Mesenchymal stem cell (in vitro differentiated cells and primary cell): ENCODE measurements around the gene FXYD6.

ENCODE experiments used
- DNase-seq: peaks from one replicate; pipeline ENCODE4 v3.0.0-alpha.2; 2013
- H2AFZ ChIP-seq: one replicate; pipeline ENCODE4 v1.6.1; 2013; ENCODE audit warnings: low read depth, mild to moderate bottlenecking, control low read depth, inconsistent platforms, low read length, moderate library complexity
- H2AK5ac ChIP-seq: 2 replicates; pipeline ENCODE4 v1.6.1; 2013; ENCODE audit warnings: low read length, moderate library complexity, mild to moderate bottlenecking, inconsistent platforms; ENCODE audit not compliant: severe bottlenecking
- H2BK120ac ChIP-seq: one replicate; pipeline ENCODE4 v1.6.1; 2013; ENCODE audit warnings: low read depth, mild to moderate bottlenecking, inconsistent platforms, low read length, moderate library complexity
- H2BK12ac ChIP-seq, 2 experiments: one replicate each; pipeline ENCODE4 v1.6.1; 2013; ENCODE audit warnings: inconsistent platforms in 2 of 2, low read length in 2 of 2, mild to moderate bottlenecking in 2 of 2, moderate library complexity in 2 of 2, control low read depth in 1 of 2
- H2BK15ac ChIP-seq: one replicate; pipeline ENCODE4 v1.6.1; 2013; ENCODE audit warnings: mild to moderate bottlenecking, low read depth, inconsistent platforms; ENCODE audit not compliant: poor library complexity, severe bottlenecking
- H2BK5ac ChIP-seq: 2 replicates; pipeline ENCODE4 v1.6.1; 2013; ENCODE audit warnings: low read depth, mild to moderate bottlenecking, low read length, control low read depth, inconsistent platforms; ENCODE audit not compliant: poor library complexity, severe bottlenecking
- H3K14ac ChIP-seq, 2 experiments: one replicate each; pipeline ENCODE4 v1.6.1; 2013; ENCODE audit warnings: inconsistent platforms in 2 of 2, low read length in 2 of 2, control low read depth in 1 of 2, mild to moderate bottlenecking in 1 of 2, moderate library complexity in 1 of 2
- H3K18ac ChIP-seq, 2 experiments: one replicate each; pipeline ENCODE4 v1.6.1; 2013; ENCODE audit warnings: inconsistent platforms in 2 of 2, low read length in 2 of 2, control low read depth in 1 of 2, low read depth in 1 of 2, mild to moderate bottlenecking in 1 of 2
- H3K23ac ChIP-seq, 2 experiments: one replicate each; pipeline ENCODE4 v1.6.1; 2013; ENCODE audit warnings: inconsistent platforms in 2 of 2, low read length in 2 of 2, mild to moderate bottlenecking in 2 of 2, moderate library complexity in 2 of 2, control low read depth in 1 of 2
- H3K27ac ChIP-seq: 2 replicates; pipeline ENCODE4 v1.5.1; 2013; ENCODE audit warnings: mild to moderate bottlenecking, moderate library complexity, low read length, control low read depth, inconsistent platforms; ENCODE audit not compliant: poor library complexity, severe bottlenecking
- H3K27me3 ChIP-seq, 2 experiments: 2 replicates each; pipeline versions ENCODE4 v1.6.1 to v1.7.0; 2013; ENCODE audit warnings: low read length in 2 of 2, mild to moderate bottlenecking in 2 of 2, moderate library complexity in 2 of 2, control low read depth in 1 of 2, inconsistent platforms in 1 of 2; ENCODE audit not compliant: control insufficient read depth in 1 of 2, insufficient read depth in 1 of 2
- H3K36me3 ChIP-seq, 2 experiments: 2 replicates each; pipeline versions ENCODE4 v1.6.1 to v1.7.0; 2013; ENCODE audit warnings: low read length in 2 of 2, control low read depth in 1 of 2, inconsistent platforms in 1 of 2, low read depth in 1 of 2, mild to moderate bottlenecking in 1 of 2; ENCODE audit not compliant: insufficient read depth in 2 of 2, control insufficient read depth in 1 of 2
- H3K4ac ChIP-seq, 2 experiments: one replicate each; pipeline ENCODE4 v1.6.1; 2013; ENCODE audit warnings: inconsistent platforms in 2 of 2, low read length in 2 of 2, mild to moderate bottlenecking in 2 of 2, moderate library complexity in 2 of 2, control low read depth in 1 of 2, low read depth in 1 of 2
- H3K4me1 ChIP-seq: 2 replicates; pipeline ENCODE4 v1.6.1; 2013; ENCODE audit warnings: low read depth, low read length, control low read depth; ENCODE audit not compliant: control insufficient read depth, insufficient read depth
- H3K4me2 ChIP-seq: 2 replicates; pipeline ENCODE4 v1.6.1; 2013; ENCODE audit warnings: low read length, mild to moderate bottlenecking, inconsistent platforms; ENCODE audit not compliant: poor library complexity, severe bottlenecking
- H3K4me3 ChIP-seq, 2 experiments: 2 replicates each; pipeline versions ENCODE4 v1.5.1 to v1.7.0; 2013; ENCODE audit warnings: low read length in 2 of 2, mild to moderate bottlenecking in 2 of 2, control low read depth in 1 of 2, low read depth in 1 of 2; ENCODE audit not compliant: insufficient read depth in 1 of 2
- H3K79me1 ChIP-seq: replicated peaks from 2 replicates; pipeline ENCODE4 v1.6.1; 2013; ENCODE audit warnings: mild to moderate bottlenecking, control low read depth, low read length, inconsistent platforms; ENCODE audit not compliant: poor library complexity, severe bottlenecking
- H3K9ac ChIP-seq: 2 replicates; pipeline ENCODE4 v1.7.0; 2013; ENCODE audit warnings: mild to moderate bottlenecking, low read length, moderate library complexity
- H3K9me3 ChIP-seq: 2 replicates; pipeline ENCODE4 v1.7.0; 2013; ENCODE audit warnings: mild to moderate bottlenecking, low read length; ENCODE audit not compliant: control insufficient read depth
- H4K8ac ChIP-seq: one replicate; pipeline ENCODE4 v1.6.1; 2013; ENCODE audit warnings: inconsistent platforms, mild to moderate bottlenecking, low read length, moderate library complexity
- H4K91ac ChIP-seq: one replicate; pipeline ENCODE4 v1.6.1; 2013; ENCODE audit warnings: mild to moderate bottlenecking, low read length, inconsistent platforms
- WGBS: methylation state at CpG from one replicate; pipeline ENCODE4 v1.1.7; 2013; ENCODE audit warnings: mixed read lengths; 5-methylcytosine and 5-hydroxymethylcytosine counted together

The FXYD6 gene

DNA sequence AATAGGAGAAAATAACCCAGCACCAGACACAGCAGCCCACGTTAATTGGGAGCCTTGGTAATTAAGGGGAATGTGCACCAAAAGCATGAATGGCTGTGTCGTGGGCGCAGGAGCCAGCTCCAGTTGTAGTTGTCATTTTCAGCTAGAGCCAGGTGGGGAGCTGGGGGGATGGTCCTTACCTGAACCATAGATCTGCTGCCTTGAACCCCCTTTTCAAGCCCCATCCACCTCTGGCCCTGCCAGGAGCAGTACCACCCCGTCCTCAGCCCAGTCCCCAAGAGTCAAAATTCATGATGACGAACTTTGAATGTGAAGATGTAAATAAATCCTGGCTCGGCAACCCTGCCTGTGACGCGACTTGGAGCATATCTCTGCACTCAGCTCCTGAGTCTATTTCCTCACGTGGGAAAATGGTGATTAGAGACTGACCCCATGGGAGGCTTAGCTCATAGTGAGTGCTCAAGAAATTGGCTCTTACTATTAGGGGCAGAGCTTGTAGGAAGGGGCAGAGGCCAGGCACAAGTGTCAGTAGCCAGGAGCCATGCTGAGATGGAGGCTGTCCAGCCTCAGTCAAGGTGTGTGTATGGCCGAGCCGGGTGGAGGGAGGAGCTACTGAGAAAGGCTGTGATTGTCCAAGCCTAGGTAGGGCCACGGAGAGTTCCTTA is 794 bp upstream of the FXYD6 start:
- Histone ChIP-seq H3K4me2 (peak overlapping the region; percentile 87), H2AFZ (peak overlapping the region; percentile 47), H3K4ac (peak overlapping the region in 1 of 2 experiments; percentile 28), H3K4me1 (peaks cover 21% of the 10 kb centered on the region), H2AK5ac (no peak overlapping the region), H4K8ac (peak overlapping the region; percentile 8), H3K14ac (peak overlapping the region in 1 of 2 experiments; percentile 84), H2BK12ac (peak overlapping the region in 1 of 2 experiments; percentile 83), H2BK15ac (no peak overlapping the region), H3K36me3 (peaks cover 0 to 6% of the 10 kb centered on the region in 2 experiments), H3K9me3 (no peaks in the 10 kb centered on the region), H3K23ac (no peak overlapping the region), H3K79me1 (peaks cover 14% of the 10 kb centered on the region), H3K18ac (peak overlapping the region in 1 of 2 experiments; percentile 68), H3K4me3 (peak overlapping the region; percentile 73 to 75), H2BK120ac (no peak overlapping the region), H3K9ac (peak overlapping the region; percentile 61), H2BK5ac (no peak overlapping the region), H4K91ac (no peak overlapping the region), H3K27ac (no peak overlapping the region), H3K27me3 (peaks cover 31 to 96% of the 10 kb centered on the region in 2 experiments)
- DNase-seq = peak; percentile 62
- 31% methylated on average over 12 of the region's 12 CpGs for WGBS

DNA sequence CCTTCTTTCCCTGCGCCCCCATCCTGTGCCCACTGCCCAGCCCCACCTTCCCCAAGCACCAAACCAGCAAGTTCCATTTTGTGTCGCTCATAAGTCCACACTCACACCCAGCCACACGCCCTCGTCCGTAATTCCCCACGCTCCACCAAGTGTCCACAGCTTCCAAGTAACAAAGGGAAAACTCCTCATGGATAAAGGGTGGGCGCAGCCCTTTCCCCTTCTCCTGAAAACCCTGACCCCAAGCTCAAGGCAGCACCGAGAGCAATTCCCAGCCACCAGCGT is 458 bp downstream of the FXYD6 start:
- peaks cover 0 to 12% of the 10 kb centered on the region in 2 experiments for H3K36me3 ChIP-seq
- H2BK15ac ChIP-seq = no peak overlapping the region
- 3% methylated on average over 9 of the region's 9 CpGs for WGBS
- peak overlapping the region; percentile 70 for H2AFZ ChIP-seq
- peak overlapping the region in 1 of 2 experiments; percentile 55 for H2BK12ac ChIP-seq
- peak overlapping the region; percentile 73 to 75 for H3K4me3 ChIP-seq
- peak; percentile 35 for DNase-seq
- H3K18ac ChIP-seq = peak overlapping the region in 1 of 2 experiments; percentile 77
- no peak overlapping the region for H4K91ac ChIP-seq
- peak overlapping the region; percentile 75 for H3K4me2 ChIP-seq
- no peak overlapping the region for H4K8ac ChIP-seq
- H2AK5ac ChIP-seq = no peak overlapping the region
- H3K9me3 ChIP-seq = no peaks in the 10 kb centered on the region
- no peak overlapping the region for H2BK120ac ChIP-seq
- H3K9ac ChIP-seq = peak overlapping the region; percentile 52
- H3K79me1 ChIP-seq = peaks cover 21% of the 10 kb centered on the region
- H3K14ac ChIP-seq = peak overlapping the region in 1 of 2 experiments; percentile 89
- H3K27me3 ChIP-seq = peaks cover 18 to 96% of the 10 kb centered on the region in 2 experiments
- H2BK5ac ChIP-seq = no peak overlapping the region
- peak overlapping the region in 1 of 2 experiments; percentile 55 for H3K4ac ChIP-seq
- no peak overlapping the region for H3K27ac ChIP-seq
- peaks cover 24% of the 10 kb centered on the region for H3K4me1 ChIP-seq
- no peak overlapping the region for H3K23ac ChIP-seq

DNA sequence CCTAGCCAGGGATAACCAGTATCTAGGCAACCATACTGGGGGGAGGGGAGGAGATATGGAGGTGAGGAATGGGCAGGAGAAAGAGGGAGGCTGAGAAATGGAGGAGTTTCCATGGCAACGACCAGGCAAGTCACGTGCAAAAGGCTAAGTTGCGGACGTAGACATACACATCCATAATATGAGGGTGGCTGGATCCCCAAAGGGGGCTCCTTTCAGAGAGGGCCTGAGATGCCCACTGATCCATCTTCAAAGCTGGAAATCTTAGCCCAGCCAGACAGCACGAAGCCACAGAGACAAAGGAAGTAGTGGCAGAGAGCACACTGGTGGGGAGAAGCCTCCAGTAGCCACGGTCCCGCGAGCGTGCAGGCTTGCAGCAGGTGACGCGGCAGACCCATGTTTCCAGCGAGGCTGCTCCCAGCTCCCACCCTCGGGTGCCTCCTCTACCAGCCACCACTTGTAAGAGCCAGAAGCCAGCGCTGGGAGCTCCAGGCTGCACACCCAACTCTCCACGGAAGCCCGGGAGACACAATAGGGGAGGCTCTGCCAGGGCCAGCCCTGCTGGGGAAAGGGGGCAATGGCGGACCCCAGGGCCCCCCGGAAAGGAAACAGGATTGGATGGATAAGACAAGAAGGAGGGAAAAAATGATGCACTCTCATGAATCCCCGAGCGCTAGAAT is 938 bp downstream of the FXYD6 start:
- H3K79me1 ChIP-seq = peaks cover 21% of the 10 kb centered on the region
- peak overlapping the region in 1 of 2 experiments; percentile 27 for H3K23ac ChIP-seq
- H2BK5ac ChIP-seq = no peak overlapping the region
- H2BK12ac ChIP-seq = no peak overlapping the region
- peak overlapping the region in 1 of 2 experiments; percentile 77 for H3K18ac ChIP-seq
- H3K4ac ChIP-seq = no peak overlapping the region
- H2AK5ac ChIP-seq = no peak overlapping the region
- H3K36me3 ChIP-seq = peaks cover 0 to 12% of the 10 kb centered on the region in 2 experiments
- H3K4me3 ChIP-seq = peak overlapping the region; percentile 73 to 75
- peak overlapping the region; percentile 75 for H3K4me2 ChIP-seq
- no peak overlapping the region for H2BK15ac ChIP-seq
- H4K8ac ChIP-seq = no peak overlapping the region
- H2BK120ac ChIP-seq = no peak overlapping the region
- H3K14ac ChIP-seq = peak overlapping the region in 1 of 2 experiments; percentile 89
- H3K9ac ChIP-seq = peak overlapping the region; percentile 52
- 14% methylated on average over 16 of the region's 20 CpGs for WGBS
- peak overlapping the region; percentile 25 for H4K91ac ChIP-seq
- DNase-seq = peak; percentile 29
- peaks cover 17 to 92% of the 10 kb centered on the region in 2 experiments for H3K27me3 ChIP-seq
- no peak overlapping the region for H3K27ac ChIP-seq
- H2AFZ ChIP-seq = no peak overlapping the region
- peaks cover 26% of the 10 kb centered on the region for H3K4me1 ChIP-seq
- no peaks in the 10 kb centered on the region for H3K9me3 ChIP-seq

DNA sequence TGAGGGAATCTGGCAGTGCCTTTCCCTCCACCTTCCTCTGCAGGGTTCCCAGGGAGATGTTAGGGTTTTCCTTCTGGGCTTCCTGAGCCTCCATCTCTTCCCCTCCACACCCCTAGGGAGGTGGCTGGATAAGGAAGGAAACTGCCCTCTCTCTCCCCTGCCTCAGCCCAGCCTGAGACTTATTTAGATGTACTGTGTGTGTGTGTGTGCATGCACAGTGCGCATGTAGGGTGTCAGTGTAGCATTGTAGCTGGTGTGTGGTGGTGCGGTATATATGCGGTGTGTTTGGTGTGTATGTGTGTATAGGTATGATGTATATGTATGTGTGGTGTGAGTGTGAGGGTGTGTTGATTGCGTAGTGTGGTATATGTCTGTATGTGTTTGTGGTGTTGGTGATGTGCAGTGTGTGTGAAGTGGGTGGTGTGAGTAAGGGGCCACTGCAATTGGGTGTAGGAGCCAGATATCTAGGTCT is 1.5 kb downstream of the FXYD6 start:
- no peak overlapping the region for H3K4me3 ChIP-seq
- H2BK120ac ChIP-seq = no peak overlapping the region
- H2AK5ac ChIP-seq = no peak overlapping the region
- H3K27ac ChIP-seq = no peak overlapping the region
- DNase-seq = no peak
- H3K9ac ChIP-seq = no peak overlapping the region
- H3K23ac ChIP-seq = no peak overlapping the region
- H3K79me1 ChIP-seq = peaks cover 21% of the 10 kb centered on the region
- no peak overlapping the region for H4K91ac ChIP-seq
- H3K18ac ChIP-seq = no peak overlapping the region
- WGBS = 96% methylated on average over 4 of the region's 4 CpGs
- H2BK5ac ChIP-seq = no peak overlapping the region
- H3K36me3 ChIP-seq = peaks cover 0 to 12% of the 10 kb centered on the region in 2 experiments
- peak overlapping the region; percentile 62 for H4K8ac ChIP-seq
- H3K27me3 ChIP-seq = peaks cover 11 to 86% of the 10 kb centered on the region in 2 experiments
- H3K4ac ChIP-seq = no peak overlapping the region
- H2AFZ ChIP-seq = no peak overlapping the region
- no peak overlapping the region for H2BK12ac ChIP-seq
- peaks cover 31% of the 10 kb centered on the region for H3K4me1 ChIP-seq
- no peak overlapping the region for H3K4me2 ChIP-seq
- H3K14ac ChIP-seq = no peak overlapping the region
- peak overlapping the region; percentile 13 for H2BK15ac ChIP-seq
- H3K9me3 ChIP-seq = no peaks in the 10 kb centered on the region
